Fibroblast of skin of scalp (primary cell): ENCODE data around the gene NR3C1. TPM values are rescaled to one million over a fixed set of nuclear protein-coding genes. Genes with fewer than 3 reads are reported as not detected.

Experiments
- DNase-seq: peaks from one replicate; pipeline ENCODE4 v3.0.0-alpha.2; 2013
- polyA plus RNA-seq, 2 experiments: library from polyadenylated mRNA; unstranded; fragments of 120-200 nt; gene quantifications; one replicate each; pipeline ENCODE4 v1.2.1, GENCODE V29; 2013; ENCODE audit not compliant: insufficient read length in 2 of 2

NR3C1 gene
- 29.4 TPM for polyA plus RNA-seq (2013, experiment 1 of 2; ENCODE audit: insufficient read length)
- 35.6 TPM for polyA plus RNA-seq (2013, experiment 2 of 2; ENCODE audit: insufficient read length)

- DNase-seq = peak; percentile 93
Observed at GRCh38 chr5:143403593-143404415, at the start of gene NR3C1. NR3C1 (minus strand) TSS chr5:143403686; CDS start chr5:143400839, 2,847 bp downstream.

DNA sequence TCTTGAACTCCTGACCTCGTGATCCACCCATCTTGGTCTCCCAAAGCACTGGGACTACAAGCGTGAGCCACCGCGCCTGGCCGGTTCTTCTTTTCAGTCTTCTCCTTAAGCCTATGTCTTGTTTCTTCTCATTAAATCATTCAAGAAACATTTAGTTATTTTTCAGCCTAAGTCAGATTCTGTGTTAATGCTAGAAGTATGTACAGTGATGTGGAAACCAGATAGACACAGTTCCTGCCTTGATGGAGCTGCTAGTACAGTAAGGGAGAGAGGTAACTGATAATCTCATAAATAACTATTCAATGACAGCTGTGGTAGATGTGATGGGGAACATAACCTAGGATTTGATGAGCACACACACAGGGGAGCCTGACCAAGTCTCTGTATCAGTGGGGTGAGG lies 46.3 kb upstream of the NR3C1 start:
- DNase-seq = no peak

DNA sequence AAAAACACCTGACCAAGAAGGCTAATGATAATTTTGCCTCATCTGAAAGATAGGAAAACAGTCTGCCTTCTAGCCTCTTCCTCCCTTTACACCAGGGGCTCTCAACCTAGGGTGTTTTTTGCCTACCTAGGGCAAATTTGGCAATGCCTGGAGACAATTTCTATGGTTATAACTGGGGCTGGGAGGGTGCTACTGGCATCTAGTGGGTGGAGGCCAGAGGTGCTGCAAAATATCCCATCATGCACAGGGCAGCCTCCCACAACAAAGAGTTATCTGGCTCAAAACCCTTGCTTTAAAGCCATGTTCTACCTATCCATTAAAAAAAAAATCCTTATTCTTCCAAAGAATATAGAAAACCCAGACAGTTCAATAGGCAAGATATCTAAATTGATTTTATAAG lies 45.0 kb upstream of the NR3C1 start:
- DNase-seq = no peak

- DNase-seq = no peak
Observed at GRCh38 chr5:143447983-143448382, 44.5 kb upstream of the NR3C1 start.

GRCh38 chr5:143446535-143447226 lies 43.2 kb upstream of the NR3C1 start:
- no peak for DNase-seq

GRCh38 chr5:143445776-143446175 lies 42.3 kb upstream of the NR3C1 start:
- no peak for DNase-seq

GRCh38 chr5:143443330-143443729 lies 39.8 kb upstream of the NR3C1 start:
- no peak for DNase-seq

DNA sequence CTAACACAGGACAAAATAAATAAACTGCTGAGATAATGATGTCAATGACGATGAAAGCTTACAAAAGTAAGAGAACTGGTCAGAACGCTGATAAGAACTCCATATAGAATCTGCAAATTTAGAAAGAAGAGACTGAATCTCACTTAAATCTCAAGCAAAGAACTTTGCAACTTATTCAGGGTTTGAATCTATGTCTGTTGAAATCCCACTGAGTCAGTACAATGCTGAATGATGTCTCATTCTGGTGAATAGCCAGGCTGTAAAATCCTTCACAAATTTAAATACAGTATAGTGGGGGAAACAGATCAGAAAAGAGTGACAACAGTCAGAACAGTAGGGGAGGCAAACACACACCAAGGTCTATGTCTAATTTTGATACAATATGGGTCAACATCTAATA lies 38.9 kb upstream of the NR3C1 start:
- no peak for DNase-seq

- no peak for DNase-seq
Observed at GRCh38 chr5:143440448-143441115, 37.1 kb upstream of the NR3C1 start.

DNA sequence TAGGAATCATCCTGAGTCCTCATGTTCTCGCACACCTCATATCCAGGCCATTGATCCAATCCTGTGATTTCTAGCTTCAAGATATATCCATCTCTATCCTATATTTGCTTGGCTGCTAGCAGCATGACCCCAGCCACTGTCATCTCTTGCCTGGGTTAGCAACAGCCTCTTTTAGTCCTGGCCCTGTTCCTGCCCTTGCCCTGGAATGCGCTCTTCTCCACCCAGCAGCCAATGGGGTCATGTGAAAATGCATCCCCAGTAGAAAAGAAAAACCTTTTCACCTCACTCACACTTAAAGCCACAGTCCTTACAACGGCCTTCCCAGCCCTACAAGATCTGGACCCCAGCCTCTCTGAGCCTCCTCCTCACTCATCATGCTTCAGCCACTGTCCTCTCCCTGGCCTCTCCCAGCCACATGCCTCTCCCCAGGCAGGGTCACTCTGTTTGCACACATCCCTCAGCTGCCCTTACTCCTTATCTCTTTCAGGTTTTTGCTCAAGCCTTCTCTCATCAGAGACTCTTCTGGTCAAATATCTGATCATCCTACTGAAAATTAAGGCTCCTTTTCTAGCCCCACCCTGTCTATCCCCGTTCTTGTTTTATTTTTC lies 34.3 kb upstream of the NR3C1 start:
- no peak for DNase-seq

DNA sequence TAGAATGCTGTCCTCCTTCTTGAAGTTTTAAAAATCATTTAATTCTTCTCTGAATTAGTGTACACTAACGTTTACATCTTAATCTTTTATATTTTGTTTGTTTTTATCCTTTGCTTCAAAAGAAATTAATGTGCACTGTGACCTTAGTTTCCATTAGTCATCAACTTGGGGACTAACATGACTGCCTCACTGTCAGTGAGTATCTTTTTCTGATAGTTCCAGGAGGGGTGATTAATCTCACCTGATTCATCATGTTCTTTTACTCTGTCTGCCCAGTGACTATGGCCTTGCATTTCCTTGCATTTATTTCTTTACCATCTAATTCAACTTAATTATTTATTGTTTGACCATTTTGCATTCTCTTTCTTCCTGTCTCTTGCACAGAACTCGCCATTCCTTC lies 33.4 kb upstream of the NR3C1 start:
- no peak for DNase-seq

- no peak for DNase-seq
Observed at GRCh38 chr5:143435210-143435657, 31.7 kb upstream of the NR3C1 start.

DNA sequence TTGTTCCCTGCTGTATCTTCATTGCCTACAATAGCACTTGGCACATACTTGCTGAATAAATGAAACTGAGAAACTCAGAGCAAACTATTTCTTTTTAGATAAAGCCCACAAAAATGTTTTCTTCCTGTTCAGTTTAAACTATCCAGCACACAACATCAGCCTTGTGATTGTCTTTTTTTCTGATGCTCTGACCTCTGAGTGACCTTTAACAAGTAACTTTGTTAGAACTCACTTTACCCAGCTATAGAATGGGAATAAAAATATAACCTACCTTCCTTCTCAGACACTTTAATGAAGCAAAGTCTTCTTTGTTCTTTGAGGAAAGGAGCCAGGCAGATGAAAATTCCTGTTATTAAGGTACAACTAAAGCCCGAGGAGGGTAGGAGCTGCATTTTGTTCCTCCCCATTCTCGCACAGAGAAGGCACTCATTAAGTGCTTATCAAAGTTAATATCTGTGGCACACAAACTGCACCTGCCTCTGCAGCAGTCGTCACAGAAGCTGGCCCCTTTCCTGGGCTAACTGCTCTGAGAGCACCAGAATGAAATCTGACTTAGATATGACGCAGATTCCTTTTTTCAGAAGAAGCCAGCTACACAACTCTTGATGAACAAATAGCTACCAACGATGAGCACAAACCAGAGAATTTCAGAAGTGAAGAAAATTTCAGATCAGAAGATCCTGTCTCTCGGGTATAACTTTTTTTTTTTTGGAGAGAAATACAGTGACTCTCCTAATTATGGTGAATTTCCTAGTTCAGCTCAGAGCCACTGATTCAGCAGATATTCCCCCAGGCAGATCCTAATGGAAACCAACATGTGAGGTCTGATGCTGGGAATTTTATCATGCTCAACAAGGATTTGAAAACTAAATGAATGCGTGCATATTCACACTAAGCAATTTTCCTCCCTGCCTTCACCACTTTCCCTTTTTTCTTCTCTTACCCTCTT lies 31.0 kb upstream of the NR3C1 start:
- DNase-seq = no peak

DNA sequence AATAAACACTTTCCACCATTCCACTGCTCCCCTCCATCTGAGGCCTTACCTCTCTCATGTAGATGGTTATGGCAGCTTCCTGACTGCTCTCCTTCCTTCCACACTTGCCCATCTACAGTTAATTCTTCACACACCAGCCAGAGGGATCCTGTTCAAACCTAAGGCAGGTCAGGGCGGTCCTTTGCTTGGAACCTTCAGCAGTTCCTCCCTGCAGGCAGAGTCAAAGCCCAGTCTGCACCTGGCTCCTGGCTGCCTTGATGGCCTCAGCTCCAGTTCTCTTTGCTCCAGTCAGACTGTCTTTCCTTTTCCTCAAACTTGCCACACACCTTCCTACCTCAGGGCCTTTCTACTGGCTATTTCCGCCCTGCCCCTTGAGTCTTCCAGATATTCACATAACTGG lies 30.2 kb upstream of the NR3C1 start:
- no peak for DNase-seq

- no peak for DNase-seq
Observed at GRCh38 chr5:143432658-143433239, 29.3 kb upstream of the NR3C1 start.

DNA sequence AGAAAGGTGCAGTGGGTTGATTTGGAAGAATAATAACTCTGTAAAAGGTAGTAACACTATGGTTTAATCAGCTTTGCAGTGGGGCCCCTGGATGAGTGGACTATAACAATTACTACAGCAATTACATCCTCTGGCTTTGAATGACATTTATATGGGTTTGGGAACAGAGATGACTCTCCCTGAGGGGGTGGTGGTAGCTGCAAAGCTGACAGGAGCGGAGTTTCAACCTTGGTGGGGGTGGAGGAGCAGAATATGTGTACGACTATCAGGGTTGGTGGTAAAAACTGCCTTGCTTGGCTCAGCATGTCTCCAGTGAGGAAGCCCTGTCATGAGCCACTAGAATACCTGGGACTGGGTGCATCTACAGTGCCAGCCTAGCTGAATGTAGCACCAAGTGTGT lies 28.3 kb upstream of the NR3C1 start:
- no peak for DNase-seq

DNA sequence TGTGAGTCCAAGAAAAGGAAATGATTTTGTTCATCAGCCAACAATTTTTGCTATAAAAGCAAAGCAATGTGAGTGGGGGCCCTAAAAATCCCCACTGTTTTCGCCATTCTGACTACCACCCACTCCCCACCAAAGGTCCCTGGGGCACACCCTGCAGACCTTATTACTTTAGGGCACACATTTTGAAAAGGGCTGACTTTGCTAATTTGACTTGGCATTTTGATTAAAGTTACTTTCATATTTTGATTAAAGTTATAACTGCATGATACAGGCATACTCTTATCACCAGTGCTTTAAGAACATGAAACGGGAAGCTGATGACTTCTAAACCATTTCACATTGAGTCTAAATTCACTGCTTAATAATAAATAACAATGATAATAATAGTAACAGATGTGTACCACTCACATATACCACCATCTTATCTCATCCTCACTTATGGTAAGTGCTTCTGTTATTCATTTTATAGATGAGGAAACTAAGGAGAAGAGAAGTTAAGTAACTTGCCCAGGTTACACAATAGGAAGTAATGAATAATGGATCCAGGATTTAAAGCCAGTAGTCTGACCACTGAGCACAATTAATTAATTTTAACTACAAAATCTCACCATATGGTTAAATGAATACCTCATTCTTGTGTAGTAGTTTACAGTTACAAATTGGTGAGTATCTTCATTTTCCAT lies 25.4 kb upstream of the NR3C1 start:
- DNase-seq = no peak

GRCh38 chr5:143428155-143428554 lies 24.7 kb upstream of the NR3C1 start:
- DNase-seq = no peak

GRCh38 chr5:143427122-143427735 lies 23.7 kb upstream of the NR3C1 start:
- DNase-seq = no peak

DNA sequence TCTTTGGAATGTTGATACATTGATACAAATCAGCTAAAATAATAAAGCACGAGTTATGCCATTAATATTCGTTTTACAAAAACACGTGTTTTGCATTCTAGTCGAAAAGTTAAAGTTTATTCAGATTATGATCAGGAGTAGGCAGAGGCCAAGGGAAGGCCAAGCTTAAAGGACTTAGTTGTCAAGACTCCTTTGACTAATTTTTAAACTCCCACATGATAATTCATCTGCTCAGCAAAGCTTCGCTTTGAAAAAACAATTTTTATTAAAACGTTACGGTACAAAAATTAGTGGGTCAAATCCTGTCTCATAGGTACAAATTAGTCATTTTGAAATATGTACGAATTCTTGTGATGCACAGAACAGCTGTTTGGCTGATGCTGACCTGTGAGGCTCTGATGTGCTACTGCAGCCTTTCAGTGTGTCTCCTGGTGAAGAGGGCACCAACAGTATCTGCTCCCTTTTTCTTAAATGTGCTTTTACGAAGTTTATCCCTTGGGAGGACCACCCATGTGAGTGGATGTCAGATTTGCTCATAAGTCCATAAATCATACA lies 23.0 kb upstream of the NR3C1 start:
- DNase-seq = no peak
